ENCODE results near the gene NRAS. TPM values are rescaled to one million over a fixed set of nuclear protein-coding genes. Genes with fewer than 3 reads are reported as not detected.
"Not testable (repeated sequence)": the region's sequence is repeated elsewhere in the genome, so short reads cannot be mapped to it uniquely, and the experiment has no call there.

Gene NRAS
- 51.9 TPM for polyA plus RNA-seq (2013, experiment 1 of 2; ENCODE audit: insufficient read length)
- polyA plus RNA-seq (2013, experiment 2 of 2; ENCODE audit: insufficient read length), result 58.3 TPM

DNA sequence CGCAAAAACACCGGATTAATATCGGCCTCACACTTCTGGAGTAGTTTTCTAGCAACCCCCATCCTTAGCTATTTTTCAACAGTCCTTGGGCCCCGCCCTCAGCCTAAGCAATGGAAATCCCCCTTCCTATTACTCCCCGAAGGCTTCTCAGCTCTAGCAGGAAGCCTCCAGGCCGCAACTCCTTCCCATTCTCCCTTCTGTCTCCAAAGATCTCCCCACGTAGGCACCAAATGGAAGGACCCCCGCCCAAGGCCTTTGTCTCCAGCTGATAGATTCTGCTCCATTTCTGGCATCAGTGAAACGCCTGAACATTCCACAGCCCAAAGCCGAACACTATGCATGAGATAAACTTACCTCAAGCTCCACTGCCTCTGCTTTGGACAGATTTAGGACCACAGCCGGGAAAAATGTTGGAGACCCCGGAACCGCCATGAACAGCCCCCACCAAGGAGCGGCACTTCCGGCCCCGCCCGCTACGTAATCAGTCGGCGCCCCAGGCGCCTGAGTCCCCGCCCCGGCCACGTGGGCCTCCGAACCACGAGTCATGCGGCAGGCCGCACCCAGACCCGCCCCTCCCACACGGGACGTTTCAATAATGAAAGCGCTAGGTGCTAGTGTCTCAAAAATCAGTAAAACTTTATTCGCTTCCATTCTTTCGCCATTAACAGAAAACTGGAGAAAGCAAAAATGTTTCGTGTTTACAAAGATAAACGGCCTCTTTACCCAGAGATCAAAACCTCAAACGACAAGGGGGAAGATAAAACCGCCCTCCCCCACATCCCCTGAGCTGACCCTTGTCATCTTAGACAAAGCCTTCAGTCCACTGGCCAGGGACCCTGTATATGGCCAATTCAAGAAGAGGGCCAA is at the start of gene NRAS:
Gene NRAS, minus strand, starts transcription at position 468 of the 867 bp plus-strand sequence. CDS start 611 bp downstream, outside the sequence.
- DNase-seq, result peak; percentile 94

DNA sequence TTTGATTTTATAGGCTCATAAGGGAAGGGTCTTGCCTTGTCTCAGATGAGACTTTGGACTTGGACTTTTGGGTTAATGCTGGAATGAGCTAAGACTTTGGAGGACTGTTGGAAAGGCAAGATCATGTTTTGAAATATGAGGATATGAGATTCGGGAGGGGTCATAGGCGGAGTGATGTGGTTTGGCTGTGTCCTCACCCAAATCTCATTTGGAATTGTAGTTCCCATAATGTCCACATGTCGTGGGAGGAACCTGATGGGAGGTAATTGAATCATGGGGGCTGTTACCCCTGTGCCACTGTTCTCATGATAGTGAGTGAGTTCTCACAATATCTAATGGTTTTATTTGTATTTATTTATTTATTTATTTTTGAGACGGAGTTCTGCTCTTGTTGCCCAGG is 48.1 kb upstream of the NRAS start:
- DNase-seq, result no peak

DNA sequence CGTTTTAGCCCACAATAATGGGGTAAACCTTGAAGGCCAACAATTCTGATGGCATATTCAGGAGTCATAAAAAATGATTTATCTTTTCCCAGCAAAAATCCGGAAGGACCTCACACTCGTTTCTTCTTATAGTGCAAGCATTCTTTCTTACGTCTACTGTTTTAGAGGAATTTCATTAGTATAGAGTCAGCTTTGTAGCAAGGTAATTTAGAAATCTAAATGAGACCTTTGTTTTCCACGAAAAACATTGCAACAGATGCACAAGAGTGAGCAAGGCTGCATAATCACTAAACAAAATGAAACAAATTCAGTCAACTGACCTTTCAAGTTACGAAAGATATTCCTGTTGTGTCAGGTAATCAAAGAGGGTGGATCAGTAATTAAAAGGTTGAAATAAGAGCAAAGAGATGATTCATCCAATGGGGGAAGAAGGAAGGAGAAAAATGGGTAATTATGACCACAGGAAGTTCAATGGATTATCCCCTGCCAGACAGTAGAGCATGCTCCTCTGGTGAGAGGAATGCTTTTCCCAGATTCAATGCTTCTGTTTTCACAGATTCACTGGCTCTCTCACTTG is 41.8 kb upstream of the NRAS start:
- DNase-seq, result peak; percentile 26

DNA sequence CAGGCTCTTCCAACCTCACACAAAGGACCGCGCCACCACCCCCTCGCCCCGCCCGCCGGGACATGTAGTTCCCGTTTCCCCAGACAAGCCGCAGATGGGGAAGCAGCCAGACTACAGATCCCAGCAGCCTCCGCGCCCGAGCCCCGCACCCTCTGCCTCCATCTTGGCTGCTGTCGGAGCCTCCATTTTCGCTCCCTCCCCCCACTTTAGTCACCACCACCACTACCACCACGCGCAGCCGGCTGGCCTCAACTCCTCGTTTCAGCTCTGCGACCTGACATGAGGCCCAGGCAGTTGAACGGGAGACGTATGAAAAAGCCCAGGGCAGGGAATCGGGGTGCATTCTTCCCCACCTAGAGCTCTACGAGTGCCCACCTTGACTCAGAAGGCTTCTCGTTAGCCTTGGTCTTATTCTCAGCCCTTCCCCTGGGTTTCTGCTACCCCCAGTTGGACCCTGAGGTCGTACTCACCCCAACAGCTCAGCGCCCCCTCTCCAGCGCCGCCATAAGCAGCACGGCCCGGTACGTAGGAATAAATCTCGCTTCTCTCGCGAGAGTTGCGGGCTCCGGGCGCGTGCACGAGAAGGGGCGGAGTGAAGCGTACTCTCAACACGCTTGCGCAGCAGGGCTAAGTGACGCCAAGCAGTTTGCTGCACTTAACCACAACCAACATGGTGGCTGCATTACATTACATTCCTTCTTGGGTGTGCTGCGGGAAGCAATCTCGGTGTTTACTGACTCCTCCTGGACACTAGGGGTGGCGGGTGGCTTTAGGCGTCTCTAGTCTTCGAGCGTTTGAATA is 41.1 kb upstream of the NRAS start, which contains the start of gene CSDE1:
Gene CSDE1, minus strand, starts transcription at position 530 of the 801 bp plus-strand sequence. CDS start 18,094 bp downstream, outside the sequence.
- DNase-seq, result peak; percentile 99

DNA sequence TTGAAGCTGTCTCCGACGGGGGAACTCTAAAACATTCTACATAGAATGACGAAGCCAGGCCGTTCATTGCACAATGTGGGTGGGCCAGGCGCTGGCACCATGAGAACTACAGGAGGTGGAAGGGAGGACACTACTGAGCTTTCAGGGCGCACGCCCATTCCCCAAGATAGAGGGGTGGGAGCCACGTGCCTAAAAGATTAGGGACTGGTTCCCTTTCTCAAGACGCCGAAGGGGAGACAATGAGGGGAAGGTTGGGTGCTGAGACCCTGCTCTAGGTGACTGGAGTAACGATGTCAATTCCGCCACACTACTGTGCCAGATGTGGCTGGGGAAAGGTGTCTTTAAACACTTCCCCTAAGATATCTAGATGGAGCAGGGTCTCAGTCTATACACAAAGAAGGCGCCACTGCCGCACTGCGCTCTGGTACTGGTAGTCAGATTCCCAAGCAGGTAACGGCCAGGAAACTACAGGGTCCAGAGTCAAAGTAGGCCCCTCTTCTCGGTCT is 40.4 kb upstream of the NRAS start:
- peak; percentile 51 for DNase-seq

DNA sequence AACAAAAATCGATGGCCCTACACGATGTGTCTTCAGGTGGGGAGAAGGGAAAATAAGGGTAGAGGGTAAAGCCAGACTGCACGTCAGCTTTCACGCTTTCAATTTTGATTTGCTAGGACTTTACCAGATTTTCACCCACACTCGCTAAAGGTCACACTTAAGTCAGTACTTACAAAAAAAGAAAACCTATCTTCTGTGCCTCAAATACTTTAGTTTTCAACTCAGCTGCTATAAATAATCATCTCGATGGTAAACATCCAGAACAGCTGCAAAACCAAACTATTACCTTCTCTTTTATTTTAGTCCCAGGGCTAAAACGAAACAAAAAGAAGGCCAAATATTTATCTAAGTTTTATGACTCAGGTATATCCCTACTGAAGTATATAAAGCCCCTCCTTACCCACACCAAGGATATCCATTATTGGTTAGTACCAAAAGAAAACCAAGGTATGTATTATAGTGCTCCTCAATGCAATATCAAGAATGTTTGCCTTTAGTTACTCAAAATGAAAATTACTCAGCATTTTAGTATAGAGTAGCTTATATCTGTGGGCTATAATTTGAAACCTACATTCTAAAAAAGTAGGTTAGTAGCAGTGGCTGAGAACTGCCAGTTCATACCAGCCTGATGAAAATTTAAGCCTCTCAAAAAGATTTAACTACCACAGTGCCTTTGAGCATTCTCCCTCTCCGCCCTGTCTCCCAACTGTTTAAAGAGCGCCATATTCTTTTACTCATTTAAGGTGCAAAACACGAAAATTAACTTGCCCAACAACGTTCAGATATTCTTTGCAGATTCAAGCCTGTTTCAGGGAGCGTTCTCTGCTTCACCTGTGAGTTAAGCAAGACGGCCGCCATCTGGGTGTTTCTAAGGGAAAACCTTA is 39.7 kb upstream of the NRAS start:
- no peak for DNase-seq

DNA sequence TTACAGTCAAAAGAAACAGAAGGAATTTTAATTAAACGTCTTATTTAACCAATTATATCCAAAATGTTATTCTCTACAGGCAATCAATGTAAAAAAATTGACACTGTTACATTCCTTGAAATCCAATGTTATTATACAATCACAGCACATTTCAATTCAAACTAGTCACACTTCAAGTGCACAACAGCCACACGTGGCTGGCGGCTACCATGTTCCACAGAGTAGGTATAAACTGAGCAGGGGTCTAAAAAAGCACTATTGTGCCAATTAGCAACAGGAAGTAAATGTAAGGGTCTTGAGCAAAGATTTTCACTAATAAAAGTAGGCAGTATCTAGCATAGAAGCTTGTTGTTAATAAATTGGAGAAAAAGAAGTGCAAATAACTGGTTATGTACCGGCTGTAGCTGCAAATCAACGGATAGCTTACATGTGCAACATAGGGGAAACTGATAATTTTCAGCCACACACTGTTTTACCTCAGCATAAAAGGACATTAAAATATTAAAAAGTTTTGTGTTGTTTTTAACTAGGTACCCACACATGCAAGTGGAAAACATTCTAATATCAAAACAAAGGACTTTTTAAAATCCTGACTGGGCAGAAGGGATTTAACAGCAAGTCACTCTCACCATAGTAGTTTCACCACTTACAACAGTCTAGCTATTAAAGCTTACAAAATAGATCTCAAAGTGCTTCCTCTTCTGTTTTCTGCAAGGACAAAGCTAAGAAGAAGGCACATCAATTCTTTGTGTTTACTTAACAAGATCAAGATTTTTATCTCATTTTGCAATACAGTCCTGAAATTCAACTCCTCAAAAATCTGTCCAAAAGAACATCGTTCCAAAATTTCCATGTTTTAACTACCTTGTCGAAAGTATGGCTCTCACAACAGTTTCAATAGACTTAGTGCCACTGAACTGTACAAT is 38.7 kb upstream of the NRAS start:
- DNase-seq, result peak; percentile 15

DNA sequence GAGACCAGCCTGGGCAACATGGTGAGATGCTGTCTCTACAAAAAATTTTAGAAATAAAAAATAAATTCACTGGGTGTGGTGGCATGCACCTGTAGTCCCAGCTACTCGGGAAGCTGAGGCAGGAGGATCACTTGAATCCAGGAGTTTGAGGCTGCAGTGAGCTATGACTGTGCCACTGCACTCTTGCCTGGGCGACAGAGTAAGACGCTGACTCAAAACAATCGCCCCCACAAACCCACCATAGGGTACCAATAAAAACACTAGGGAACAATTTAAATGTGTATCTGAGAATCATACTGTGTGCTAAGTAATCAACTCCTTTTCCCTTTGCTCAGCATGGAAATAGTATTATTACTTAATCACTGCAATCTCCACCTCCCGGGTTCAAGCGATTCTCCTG is 37.1 kb upstream of the NRAS start:
- not testable (repeated sequence) for DNase-seq

DNA sequence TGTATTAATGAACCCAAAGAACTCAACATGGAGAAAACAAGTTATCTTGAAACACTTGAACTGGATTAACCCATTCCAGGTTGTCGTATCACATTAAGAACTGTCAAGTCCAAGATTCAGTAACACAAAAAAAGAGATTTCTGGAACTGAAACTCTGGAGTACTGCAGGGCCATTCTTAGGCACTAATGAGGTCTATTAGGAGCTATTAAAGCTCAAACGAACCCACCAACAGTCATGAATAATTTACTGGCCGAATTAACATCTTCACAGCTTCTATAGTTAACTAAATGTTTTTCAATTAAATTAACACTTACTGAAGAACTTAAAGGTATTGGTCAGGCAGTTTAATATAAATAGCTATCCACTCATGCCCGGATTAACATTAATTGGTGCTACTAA is 36.6 kb upstream of the NRAS start:
- DNase-seq, result no peak

DNA sequence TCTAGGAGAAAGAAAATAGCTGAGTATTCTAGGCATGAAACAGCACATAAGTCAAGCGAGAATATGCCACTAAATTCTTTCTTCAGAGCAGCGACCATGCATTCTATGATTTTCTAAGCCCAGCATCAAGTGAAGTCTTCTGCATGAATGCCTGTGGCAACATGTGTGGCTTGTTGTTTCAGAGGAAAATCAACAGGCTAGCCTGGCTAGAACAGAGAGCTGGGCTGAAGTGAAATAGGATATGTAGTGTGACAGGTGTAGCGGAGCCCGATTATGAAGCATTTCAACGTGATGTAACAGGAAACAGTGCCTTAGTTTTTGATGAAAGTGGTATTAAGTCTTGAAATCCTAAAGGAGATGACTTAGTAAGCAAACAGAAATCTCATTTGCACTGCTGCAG is 34.2 kb upstream of the NRAS start:
- DNase-seq, result no peak

DNA sequence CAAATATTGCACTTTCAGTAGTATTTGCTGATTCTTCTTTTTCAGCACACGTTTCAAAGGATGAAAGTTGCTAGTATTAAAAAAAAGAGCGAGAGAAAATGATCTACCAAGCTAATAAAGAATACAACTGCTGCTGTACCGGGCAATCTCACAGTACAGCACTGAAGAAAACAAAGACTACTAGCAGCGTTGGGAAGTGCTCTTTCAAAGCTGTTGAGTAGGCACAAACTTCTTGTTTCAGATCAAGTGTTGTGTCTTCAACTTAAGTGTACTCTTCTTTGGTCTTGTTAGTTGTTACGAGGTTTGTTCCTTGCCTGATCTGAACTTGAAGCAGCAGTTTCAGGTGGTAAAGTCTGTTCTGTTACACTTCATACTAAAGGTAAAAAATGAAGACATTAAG is 33.3 kb upstream of the NRAS start:
- DNase-seq, result no peak

DNA sequence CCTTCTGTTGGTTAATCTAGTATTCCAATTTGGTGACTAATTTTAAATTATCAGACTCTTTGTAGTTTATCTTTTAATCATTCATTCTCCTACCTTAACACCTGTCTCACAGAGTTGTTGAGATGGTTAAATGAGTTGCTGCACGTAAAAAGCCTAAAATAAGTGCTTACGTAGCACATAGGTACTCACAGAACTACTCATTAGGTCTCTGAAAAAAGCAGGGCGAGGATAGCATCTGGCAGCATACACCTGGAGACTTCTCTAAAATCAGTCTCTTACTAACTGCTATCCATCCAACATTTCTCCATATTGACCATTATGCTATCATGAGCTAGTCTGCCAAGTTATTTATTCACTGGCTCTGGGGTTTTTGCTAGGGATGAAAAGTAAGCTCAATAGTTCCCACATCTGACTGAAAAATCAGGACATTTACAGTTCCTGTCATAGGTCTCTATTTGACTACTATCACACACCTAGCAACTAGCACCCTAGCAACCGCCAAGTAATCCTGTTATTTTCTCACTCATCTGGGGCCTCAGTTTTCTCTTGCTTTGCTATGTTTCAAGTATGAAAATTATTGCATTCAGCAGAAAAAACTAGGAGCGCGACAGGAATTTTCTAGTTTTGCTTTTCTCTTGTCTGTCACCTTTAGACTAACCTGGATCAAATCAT is 30.0 kb upstream of the NRAS start:
- DNase-seq, result no peak

DNA sequence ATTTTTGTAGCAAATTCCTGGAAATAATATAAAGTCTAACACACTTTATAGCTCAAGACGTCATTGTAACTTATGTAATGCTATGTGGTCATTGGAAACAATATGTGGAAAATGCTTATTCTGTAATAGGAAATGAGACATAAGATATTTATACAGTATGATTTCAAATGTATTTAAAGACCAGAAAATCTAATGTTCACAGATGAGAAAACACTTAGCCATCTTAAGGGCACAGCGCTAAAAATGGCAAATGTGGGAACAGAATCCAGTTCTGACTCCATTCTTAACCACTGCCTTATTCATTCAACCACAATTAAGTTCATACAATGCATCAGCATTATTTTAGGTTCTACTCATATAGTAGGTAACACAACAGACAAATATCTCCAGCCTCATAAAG is 28.7 kb upstream of the NRAS start:
- DNase-seq, result peak; percentile 6

DNA sequence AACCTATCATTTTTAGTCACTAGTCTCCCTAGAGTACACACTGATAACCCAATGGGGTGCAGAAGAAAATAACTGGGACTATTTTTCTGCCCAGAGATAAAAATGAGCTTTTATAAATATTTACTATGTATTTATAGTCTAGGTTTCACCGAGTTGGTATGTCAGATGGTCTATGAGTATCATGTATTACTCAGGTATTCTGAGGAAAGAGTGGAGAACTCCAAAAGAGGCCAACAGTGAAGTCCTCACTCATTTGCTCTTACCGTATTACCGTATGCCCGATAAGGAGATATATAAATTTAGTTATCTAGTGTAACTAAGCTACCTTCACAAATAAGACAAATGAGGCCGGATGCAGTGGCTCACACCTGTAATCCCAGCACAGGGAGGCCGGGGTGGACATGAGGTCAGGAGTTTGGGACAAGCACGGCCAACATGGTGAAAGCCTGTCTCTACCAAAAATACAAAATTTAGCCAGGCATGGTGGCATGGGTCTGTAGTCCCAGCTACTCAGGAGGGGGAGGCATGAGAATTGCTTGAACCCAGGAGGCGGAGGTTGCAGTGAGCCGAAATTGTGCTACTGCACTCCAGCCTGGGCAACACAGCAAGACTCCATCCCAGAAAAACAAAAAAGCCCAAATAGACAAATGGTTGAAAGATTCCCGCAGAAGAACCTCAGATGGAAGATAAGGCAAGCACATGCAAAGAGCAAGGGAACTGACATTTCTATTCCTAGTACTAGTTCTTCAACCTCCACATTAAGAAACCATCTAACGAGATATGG is 25.6 kb upstream of the NRAS start:
- DNase-seq, result no peak

DNA sequence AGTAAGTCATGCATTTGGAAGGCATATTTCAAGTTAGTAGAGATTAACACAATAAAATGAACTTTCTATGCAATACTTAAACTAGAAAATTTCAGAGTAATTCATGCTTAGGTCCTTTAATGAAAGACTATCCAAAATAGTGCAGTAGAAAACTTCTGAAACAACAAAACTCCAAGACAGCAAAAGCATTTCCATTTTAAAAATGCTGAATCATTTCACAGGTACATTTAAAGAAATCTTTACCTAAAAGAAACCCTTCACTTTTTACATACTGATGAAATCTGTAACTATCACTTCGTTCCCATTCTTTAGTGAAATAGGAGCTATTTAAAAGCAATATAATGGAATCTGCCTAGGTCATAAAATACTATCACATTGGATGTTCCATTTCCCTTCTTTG is 23.8 kb upstream of the NRAS start:
- no peak for DNase-seq

DNA sequence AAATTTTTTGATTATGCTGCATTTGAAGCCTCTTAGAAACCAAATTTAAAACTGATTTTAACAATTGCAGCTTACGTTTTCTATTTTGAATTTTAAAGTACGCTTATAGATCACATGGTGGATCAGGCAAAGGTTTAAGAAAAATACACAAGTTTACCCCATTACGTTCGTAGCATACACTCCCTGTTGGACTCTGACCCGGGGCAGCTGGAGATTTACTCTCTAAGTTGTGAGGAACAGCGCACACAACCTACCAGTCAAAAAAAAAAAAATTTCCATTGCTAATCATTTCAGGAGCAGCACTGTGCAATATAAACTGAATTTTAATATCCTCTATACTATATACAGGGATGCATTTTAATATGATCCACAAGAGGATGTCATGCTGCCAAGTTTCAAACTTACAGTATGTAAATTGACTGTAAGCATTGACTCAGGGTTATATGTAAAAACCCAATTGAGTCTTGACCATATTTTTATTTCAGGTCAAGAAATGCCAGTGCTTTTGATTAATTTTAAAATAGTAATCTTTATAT is 20.8 kb upstream of the NRAS start:
- no peak for DNase-seq

DNA sequence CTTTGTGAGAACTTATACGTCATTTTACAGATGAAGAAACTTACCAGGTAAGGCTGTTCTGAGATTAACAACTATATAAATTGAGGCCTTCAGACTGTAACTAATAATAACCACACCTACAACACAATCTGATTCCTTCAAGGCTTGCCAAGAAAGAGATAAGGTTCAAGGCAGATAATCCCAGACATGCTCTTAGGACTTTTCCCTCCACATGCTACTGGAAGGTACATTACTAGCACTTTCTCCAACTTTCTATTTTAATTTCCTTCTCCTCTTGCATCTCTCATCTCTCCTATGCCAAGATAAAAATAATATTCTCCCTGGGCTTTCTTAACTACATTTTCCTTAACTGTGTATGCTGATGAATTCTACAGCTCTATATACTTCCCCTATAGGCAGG is 18.9 kb upstream of the NRAS start:
- no peak for DNase-seq

DNA sequence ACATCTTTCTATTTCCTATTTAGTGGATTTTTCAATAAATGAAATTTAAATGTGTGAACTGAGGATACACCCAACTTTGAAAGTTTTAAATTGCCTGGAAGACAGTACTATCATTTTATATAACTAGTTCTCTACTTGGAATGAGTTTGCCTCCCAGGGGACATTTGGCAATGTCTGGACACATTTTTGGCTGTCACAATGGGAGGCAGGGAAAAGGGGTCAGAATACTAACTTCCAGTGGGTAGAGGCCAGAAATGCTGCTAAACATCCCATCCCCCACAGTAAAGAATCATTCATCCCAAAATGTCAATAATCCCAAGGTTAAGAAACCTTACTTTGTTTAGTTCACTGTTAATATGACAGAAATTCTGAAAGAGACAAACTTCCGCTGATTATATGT is 13.2 kb upstream of the NRAS start:
- no peak for DNase-seq

DNA sequence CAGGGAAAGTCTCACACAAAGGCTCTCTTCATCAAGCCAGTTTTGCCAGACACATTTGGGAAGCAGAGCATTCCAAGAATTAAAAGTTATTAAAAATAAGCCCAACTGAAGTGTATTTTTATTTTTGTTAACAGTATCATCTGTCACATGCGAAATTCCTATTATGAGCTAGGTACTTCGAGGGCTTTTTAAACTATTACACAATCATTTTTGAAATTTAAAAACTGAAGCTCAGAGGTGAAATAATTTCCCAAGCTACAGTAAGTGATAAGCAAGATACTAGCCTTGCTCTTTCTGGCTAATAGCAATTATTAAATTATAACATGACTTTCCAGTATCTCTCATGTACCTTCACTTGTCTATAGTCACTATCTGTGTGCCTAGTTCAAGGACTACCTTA is 12.0 kb upstream of the NRAS start:
- no peak for DNase-seq

All from fibroblast of skin of scalp (primary cell).